ENCODE results near the gene STON2.
A peak's percentile ranks its signal among the peaks of the same experiment; 100 is the strongest.

Gene STON2

DNA sequence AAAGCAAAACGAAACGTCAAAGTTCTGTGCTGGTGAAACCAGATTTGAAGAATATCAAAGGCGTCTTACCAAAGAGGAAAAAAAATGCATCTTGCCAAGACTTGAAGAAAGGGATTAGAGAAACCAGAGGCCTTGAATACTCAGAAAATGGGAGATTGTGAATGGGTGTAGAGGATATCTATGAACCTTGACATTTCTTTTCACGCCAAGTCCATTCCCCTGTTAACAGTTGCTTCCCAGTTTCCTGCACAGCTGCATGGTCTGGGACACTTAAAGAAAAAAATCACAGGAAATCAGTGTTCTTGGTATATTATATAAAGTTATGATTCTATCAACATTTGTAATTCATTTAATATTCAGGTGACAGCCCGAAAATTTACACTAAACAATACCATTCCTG is 178.0 kb downstream of the STON2 start:
- TF ChIP-seq, protein P1, sequence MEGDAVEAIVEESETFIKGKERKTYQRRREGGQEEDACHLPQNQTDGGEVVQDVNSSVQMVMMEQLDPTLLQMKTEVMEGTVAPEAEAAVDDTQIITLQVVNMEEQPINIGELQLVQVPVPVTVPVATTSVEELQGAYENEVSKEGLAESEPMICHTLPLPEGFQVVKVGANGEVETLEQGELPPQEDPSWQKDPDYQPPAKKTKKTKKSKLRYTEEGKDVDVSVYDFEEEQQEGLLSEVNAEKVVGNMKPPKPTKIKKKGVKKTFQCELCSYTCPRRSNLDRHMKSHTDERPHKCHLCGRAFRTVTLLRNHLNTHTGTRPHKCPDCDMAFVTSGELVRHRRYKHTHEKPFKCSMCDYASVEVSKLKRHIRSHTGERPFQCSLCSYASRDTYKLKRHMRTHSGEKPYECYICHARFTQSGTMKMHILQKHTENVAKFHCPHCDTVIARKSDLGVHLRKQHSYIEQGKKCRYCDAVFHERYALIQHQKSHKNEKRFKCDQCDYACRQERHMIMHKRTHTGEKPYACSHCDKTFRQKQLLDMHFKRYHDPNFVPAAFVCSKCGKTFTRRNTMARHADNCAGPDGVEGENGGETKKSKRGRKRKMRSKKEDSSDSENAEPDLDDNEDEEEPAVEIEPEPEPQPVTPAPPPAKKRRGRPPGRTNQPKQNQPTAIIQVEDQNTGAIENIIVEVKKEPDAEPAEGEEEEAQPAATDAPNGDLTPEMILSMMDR (IDR thresholded peaks at IDR 0.05; ENCODE audit: borderline replicate concordance, control extremely low read depth, extremely low read depth, insufficient read depth, missing control alignments): no peak
- in situ Hi-C loops (cut with MboI; ENCODE audit: low sequenced_read_pairs, unreplicated experiment): no loop called here
- DNase-seq (ENCODE audit: low spot score): no peak

DNA sequence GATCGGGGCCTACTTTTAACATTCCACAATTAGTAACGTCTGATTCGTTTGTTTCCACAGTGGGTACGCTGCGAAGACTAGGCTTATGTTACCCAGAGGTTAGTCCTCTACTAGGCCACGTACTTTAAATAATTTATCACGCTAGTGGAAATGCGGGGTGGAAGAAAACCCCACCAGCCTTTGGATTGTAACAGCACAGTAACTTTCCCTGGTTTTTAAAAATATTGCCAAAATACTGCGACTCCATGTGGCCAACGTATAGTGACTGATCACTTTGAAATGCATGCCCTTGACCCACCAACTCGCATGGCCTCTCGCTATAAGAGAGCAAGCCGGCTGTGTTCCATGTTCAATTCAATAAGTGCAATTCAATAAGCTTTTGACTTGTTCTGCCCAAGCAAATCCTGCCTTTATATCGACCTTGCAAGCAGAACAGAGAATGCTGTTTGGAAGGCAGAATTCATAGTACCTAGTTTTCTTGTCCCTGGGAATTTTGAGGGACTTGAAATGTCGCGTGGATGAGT is 178.5 kb downstream of the STON2 start:
- TF ChIP-seq, protein P1 (IDR thresholded peaks at IDR 0.05; ENCODE audit: borderline replicate concordance, control extremely low read depth, extremely low read depth, insufficient read depth, missing control alignments): no peak
- in situ Hi-C loops (cut with MboI; ENCODE audit: low sequenced_read_pairs, unreplicated experiment): no loop called here
- DNase-seq (ENCODE audit: low spot score): no peak

DNA sequence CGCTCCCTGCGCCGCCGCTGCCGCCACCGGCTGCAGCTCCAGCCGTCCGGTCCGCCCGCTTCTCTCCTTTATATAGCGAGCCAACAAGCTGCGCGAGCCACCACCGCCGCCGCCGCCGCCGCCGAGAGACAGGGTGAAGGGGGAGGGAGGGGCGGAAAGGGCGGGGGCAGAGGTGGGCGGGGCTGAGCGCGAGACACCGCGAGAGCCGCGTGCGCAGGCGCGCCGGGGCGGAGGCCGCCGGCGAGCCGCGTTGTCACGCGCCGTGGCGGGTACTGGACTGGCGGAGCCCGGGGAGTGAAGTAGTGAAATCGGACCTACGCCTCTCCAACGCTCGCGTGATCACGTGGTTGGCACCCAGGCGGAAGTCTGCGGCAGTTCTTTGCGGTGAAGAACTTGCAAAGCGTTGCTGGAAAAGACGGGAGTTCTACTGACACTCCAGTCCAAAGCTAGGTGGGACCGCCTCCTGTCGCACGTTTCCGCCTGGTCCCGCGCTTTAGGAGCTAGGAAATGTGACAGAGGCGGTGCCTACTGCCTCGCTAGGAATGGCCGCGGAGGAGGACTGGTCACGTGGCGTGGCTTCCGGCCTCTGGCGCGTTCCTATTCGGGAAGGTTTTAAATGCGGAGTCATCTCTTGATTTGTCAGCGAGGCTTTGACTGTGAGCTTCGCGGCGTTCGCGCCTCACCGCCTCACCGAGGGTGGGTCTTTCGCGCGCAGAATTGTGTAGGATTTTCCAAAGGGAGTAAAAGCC is 179.1 kb downstream of the STON2 start, which contains the start of gene GTF2A1:
Gene GTF2A1, minus strand, starts transcription at position 130 of the 749 bp plus-strand sequence. CDS start 441 bp downstream, outside the sequence.
- peak; percentile 92 for DNase-seq (ENCODE audit: low spot score)
- in situ Hi-C loops (cut with MboI; ENCODE audit: low sequenced_read_pairs, unreplicated experiment): no loop called here
- TF ChIP-seq, protein P1 (IDR thresholded peaks at IDR 0.05; ENCODE audit: borderline replicate concordance, control extremely low read depth, extremely low read depth, insufficient read depth, missing control alignments): no peak

DNA sequence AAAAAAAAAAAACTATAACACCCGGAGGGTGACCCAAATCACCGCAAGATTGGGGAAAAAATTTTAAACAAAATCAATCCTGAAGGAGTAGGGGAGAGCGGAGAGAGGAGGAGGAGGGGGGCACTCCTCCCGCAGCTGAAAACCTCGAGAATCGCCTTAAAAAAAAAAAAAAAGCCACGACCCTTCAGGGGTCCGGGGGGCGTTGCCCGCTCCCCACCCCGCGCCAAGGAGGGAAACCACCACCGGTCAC is 179.6 kb downstream of the STON2 start:
- no peak for DNase-seq (ENCODE audit: low spot score)
- in situ Hi-C loops (cut with MboI; ENCODE audit: low sequenced_read_pairs, unreplicated experiment): no loop called here
- TF ChIP-seq, protein P1 (IDR thresholded peaks at IDR 0.05; ENCODE audit: borderline replicate concordance, control extremely low read depth, extremely low read depth, insufficient read depth, missing control alignments): no peak

DNA sequence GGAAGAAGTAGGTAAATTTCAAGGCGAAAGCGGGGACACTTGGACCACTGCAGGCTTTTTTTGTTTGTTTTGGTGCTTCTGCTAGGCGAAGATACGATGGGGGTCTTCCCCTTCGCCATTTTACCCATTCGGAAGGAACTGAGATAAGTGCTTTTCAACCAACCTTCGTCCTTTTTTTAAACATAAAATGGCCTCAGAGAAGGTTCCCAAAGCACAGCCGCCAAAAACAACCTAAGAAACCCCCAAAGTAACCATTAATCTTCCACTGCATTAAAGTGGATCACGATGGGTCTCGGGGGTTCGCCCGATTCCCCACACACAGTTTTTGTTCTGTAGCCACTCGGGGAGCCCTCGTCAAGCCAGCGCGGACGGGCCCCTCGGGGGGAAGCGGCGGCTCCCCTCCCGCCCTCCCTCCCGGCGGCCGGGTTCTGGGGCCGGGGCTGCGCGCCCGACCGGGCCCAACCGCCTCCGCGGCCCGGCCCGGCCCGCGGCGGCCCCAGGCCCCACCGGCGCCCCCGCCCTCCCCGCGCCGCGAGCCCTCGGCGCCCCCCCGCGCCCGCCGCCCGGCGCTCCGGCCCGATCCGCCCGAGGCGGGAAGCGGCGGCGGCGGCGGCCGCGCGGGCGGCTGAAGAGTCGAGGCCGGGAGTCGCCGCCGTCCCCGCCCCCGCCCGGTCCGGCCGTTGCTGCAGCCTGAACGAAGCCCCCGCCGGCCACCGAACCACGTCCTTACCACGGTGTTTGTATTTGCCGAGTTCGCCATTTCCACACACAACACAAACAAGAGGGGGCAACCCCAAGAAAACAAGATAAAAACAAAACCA is 180.2 kb downstream of the STON2 start:
- peak; percentile 41 for DNase-seq (ENCODE audit: low spot score)
- in situ Hi-C loops (cut with MboI; ENCODE audit: low sequenced_read_pairs, unreplicated experiment): no loop called here
- TF ChIP-seq, protein P1 (IDR thresholded peaks at IDR 0.05; ENCODE audit: borderline replicate concordance, control extremely low read depth, extremely low read depth, insufficient read depth, missing control alignments): no peak

DNA sequence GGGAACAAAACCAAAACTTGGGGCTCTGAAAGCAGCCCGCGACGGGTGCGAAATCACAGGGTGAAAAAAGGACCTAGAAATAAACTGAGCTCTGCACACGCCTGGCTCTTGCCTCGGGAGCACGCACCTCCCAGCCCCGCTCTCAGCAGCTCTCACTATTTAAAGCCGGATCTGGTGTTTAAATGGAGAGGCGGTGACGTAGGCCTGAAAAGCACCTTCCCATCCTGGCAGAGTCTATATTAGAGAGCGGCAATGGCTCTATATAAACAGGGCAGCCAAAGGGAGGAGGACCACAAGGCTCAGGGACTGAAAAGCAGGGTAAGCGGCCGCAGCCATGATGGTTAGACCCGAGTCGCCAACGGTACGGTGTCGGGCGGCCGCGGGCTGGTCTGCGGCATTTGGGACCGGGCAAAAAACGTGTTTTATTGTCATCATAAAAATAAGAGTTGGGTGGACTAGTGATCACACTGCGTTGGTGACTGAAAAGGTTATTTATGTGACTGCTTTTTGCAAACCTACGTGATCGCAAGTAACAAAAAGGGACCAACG is 180.8 kb downstream of the STON2 start:
- TF ChIP-seq, protein P1 (IDR thresholded peaks at IDR 0.05; ENCODE audit: borderline replicate concordance, control extremely low read depth, extremely low read depth, insufficient read depth, missing control alignments): no peak
- in situ Hi-C loops (cut with MboI; ENCODE audit: low sequenced_read_pairs, unreplicated experiment): no loop called here
- peak; percentile 82 for DNase-seq (ENCODE audit: low spot score)

Data from GM13976 (cell line).